Measurements from ENCODE around the gene TMEM196.

The TMEM196 gene

GRCh38 chr7:19811386-19811785, 38.0 kb upstream of the TMEM196 start:
- Histone ChIP-seq H3K79me2 (ENCODE audit: insufficient read depth, low read length) (no peaks in the 10 kb centered on the region), H3K36me3 (ENCODE audit: insufficient read depth, low read length) (no peaks in the 10 kb centered on the region), H3K27me3 (ENCODE audit: insufficient read depth, low read length, poor library complexity) (no peaks in the 10 kb centered on the region), H3K4me3 (ENCODE audit: low read depth in 1 of 2, low read length in 2 of 2) (no peak overlapping the region), H4K20me1 (ENCODE audit: insufficient read depth, low read length) (no peaks in the 10 kb centered on the region), H3K9me3 (ENCODE audit: insufficient read depth, low read length, severe bottlenecking) (no peaks in the 10 kb centered on the region), H3K4me2 (ENCODE audit: insufficient read depth, low read length) (no peak overlapping the region), H3K9ac (ENCODE audit: low read depth, low read length) (no peak overlapping the region), H2AFZ (ENCODE audit: low read depth, low read length) (no peak overlapping the region), H3K27ac (ENCODE audit: low read length) (no peak overlapping the region), H3K4me1 (ENCODE audit: insufficient read depth, low read length) (no peaks in the 10 kb centered on the region)
- no peak for ATAC-seq (ENCODE audit: insufficient read depth, low read depth)
- TF ChIP-seq CTCF (IDR thresholded peaks at IDR 0.05; ENCODE audit: borderline replicate concordance, extremely low read depth, low read length, poor library complexity, severe bottlenecking) (no peak), EZH2 (IDR thresholded peaks at IDR 0.05; ENCODE audit: borderline replicate concordance, low read depth, low read length, severe bottlenecking) (no peak)
- no peak for DNase-seq

GRCh38 chr7:19798986-19799385, 25.6 kb upstream of the TMEM196 start:
- H3K4me2 ChIP-seq (ENCODE audit: insufficient read depth, low read length), result no peak overlapping the region
- no peak for ATAC-seq (ENCODE audit: insufficient read depth, low read depth)
- H3K9ac ChIP-seq (ENCODE audit: low read depth, low read length), result no peak overlapping the region
- DNase-seq, result no peak
- H3K4me3 ChIP-seq (ENCODE audit: low read depth in 1 of 2, low read length in 2 of 2), result no peak overlapping the region
- H2AFZ ChIP-seq (ENCODE audit: low read depth, low read length), result no peak overlapping the region
- no peaks in the 10 kb centered on the region for H3K79me2 ChIP-seq (ENCODE audit: insufficient read depth, low read length)
- no peaks in the 10 kb centered on the region for H3K9me3 ChIP-seq (ENCODE audit: insufficient read depth, low read length, severe bottlenecking)
- no peaks in the 10 kb centered on the region for H4K20me1 ChIP-seq (ENCODE audit: insufficient read depth, low read length)
- no peaks in the 10 kb centered on the region for H3K36me3 ChIP-seq (ENCODE audit: insufficient read depth, low read length)
- no peaks in the 10 kb centered on the region for H3K27me3 ChIP-seq (ENCODE audit: insufficient read depth, low read length, poor library complexity)
- TF ChIP-seq CTCF (IDR thresholded peaks at IDR 0.05; ENCODE audit: borderline replicate concordance, extremely low read depth, low read length, poor library complexity, severe bottlenecking) (no peak), EZH2 (IDR thresholded peaks at IDR 0.05; ENCODE audit: borderline replicate concordance, low read depth, low read length, severe bottlenecking) (no peak)
- no peaks in the 10 kb centered on the region for H3K4me1 ChIP-seq (ENCODE audit: insufficient read depth, low read length)
- H3K27ac ChIP-seq (ENCODE audit: low read length), result no peak overlapping the region

DNA sequence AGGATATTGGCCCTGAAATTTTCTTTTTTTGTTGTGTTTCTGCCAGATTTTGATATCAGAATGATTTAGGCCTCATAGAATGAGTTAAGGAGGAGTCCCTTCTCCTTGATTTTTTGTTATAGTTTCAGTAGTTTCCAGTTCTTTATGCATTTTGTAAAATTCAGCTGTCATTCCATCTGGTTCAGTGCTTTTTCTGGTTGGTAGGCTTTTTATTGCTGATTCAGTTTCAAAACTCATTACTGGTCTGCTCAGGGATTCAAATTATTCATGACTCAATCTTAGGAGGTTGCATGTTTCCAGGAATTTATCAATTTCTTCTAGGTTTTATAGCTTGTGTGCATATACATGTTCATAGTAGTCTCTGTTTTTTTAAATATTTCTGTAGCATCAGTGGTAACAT, 10.1 kb upstream of the TMEM196 start:
- DNase-seq (no peak), ATAC-seq (ENCODE audit: insufficient read depth, low read depth) (no peak)
- Histone ChIP-seq H3K27me3 (ENCODE audit: insufficient read depth, low read length, poor library complexity) (no peaks in the 10 kb centered on the region), H2AFZ (ENCODE audit: low read depth, low read length) (no peak overlapping the region), H3K36me3 (ENCODE audit: insufficient read depth, low read length) (no peaks in the 10 kb centered on the region), H3K4me1 (ENCODE audit: insufficient read depth, low read length) (no peaks in the 10 kb centered on the region), H3K27ac (ENCODE audit: low read length) (no peak overlapping the region), H4K20me1 (ENCODE audit: insufficient read depth, low read length) (no peaks in the 10 kb centered on the region), H3K4me3 (ENCODE audit: low read depth in 1 of 2, low read length in 2 of 2) (no peak overlapping the region), H3K9ac (ENCODE audit: low read depth, low read length) (no peak overlapping the region), H3K79me2 (ENCODE audit: insufficient read depth, low read length) (no peaks in the 10 kb centered on the region), H3K9me3 (ENCODE audit: insufficient read depth, low read length, severe bottlenecking) (no peaks in the 10 kb centered on the region), H3K4me2 (ENCODE audit: insufficient read depth, low read length) (no peak overlapping the region)
- no peak for TF ChIP-seq EZH2 (IDR thresholded peaks at IDR 0.05; ENCODE audit: borderline replicate concordance, low read depth, low read length, severe bottlenecking)
- TF ChIP-seq CTCF (IDR thresholded peaks at IDR 0.05; ENCODE audit: borderline replicate concordance, extremely low read depth, low read length, poor library complexity, severe bottlenecking), result no peak

- H3K4me1 ChIP-seq (ENCODE audit: insufficient read depth, low read length), result no peaks in the 10 kb centered on the region
- H2AFZ ChIP-seq (ENCODE audit: low read depth, low read length), result no peak overlapping the region
- no peaks in the 10 kb centered on the region for H3K36me3 ChIP-seq (ENCODE audit: insufficient read depth, low read length)
- TF ChIP-seq CTCF (IDR thresholded peaks at IDR 0.05; ENCODE audit: borderline replicate concordance, extremely low read depth, low read length, poor library complexity, severe bottlenecking) (no peak), EZH2 (IDR thresholded peaks at IDR 0.05; ENCODE audit: borderline replicate concordance, low read depth, low read length, severe bottlenecking) (no peak)
- H4K20me1 ChIP-seq (ENCODE audit: insufficient read depth, low read length), result no peaks in the 10 kb centered on the region
- H3K4me2 ChIP-seq (ENCODE audit: insufficient read depth, low read length), result no peak overlapping the region
- H3K79me2 ChIP-seq (ENCODE audit: insufficient read depth, low read length), result no peaks in the 10 kb centered on the region
- H3K27me3 ChIP-seq (ENCODE audit: insufficient read depth, low read length, poor library complexity), result no peaks in the 10 kb centered on the region
- H3K4me3 ChIP-seq (ENCODE audit: low read depth in 1 of 2, low read length in 2 of 2), result no peak overlapping the region
- H3K9me3 ChIP-seq (ENCODE audit: insufficient read depth, low read length, severe bottlenecking), result no peaks in the 10 kb centered on the region
- no peak overlapping the region for H3K27ac ChIP-seq (ENCODE audit: low read length)
- no peak for ATAC-seq (ENCODE audit: insufficient read depth, low read depth)
- H3K9ac ChIP-seq (ENCODE audit: low read depth, low read length), result no peak overlapping the region
- DNase-seq, result no peak
These were observed 3.6 kb upstream of the TMEM196 start for GRCh38 chr7:19776981-19777380.

All from DND-41 (cell line).